ENCODE results near the gene ACAP1.

DNA sequence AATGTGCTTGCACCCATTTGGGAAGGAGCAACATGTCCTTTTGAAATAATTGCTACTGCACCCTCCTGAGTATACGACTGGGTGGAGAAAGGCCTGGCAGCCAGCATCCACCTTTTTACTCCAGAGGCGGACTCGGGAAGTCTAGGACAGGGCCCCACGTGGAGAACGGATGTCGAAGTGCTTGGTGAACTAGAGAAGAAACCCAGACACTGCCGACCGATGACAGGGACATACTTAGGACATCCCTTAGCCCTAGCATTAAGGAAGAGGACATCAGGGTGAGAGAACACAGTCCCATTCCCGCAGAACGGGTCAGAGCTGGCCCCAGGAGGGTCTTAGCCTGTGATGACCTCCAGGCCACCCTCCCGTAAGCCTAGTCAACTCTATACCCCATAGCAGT is 45.6 kb upstream of the ACAP1 start:
- TF ChIP-seq, protein P1, sequence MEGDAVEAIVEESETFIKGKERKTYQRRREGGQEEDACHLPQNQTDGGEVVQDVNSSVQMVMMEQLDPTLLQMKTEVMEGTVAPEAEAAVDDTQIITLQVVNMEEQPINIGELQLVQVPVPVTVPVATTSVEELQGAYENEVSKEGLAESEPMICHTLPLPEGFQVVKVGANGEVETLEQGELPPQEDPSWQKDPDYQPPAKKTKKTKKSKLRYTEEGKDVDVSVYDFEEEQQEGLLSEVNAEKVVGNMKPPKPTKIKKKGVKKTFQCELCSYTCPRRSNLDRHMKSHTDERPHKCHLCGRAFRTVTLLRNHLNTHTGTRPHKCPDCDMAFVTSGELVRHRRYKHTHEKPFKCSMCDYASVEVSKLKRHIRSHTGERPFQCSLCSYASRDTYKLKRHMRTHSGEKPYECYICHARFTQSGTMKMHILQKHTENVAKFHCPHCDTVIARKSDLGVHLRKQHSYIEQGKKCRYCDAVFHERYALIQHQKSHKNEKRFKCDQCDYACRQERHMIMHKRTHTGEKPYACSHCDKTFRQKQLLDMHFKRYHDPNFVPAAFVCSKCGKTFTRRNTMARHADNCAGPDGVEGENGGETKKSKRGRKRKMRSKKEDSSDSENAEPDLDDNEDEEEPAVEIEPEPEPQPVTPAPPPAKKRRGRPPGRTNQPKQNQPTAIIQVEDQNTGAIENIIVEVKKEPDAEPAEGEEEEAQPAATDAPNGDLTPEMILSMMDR (IDR thresholded peaks at IDR 0.05; ENCODE audit: low read length), result no peak
- no peak for TF ChIP-seq EZH2 (IDR thresholded peaks at IDR 0.05; ENCODE audit: borderline replicate concordance, low read length)
